GM23248 (cell line): ENCODE measurements around the gene TRPC4AP. TPM values are rescaled to one million over a fixed set of nuclear protein-coding genes. Genes with fewer than 3 reads are reported as not detected.

Experiments used
- DNase-seq: peaks from one replicate; pipeline ENCODE4 v3.0.0-alpha.2; 2015
- H2AFZ ChIP-seq: fragments of 200-600 bp; sonication (generic); 2 replicates; pipeline ENCODE4 v1.6.1; 2016; ENCODE audit warnings: antibody characterized with exemption
- H3F3A ChIP-seq: fragments of 200-600 bp; sonication (generic); 2 replicates; pipeline ENCODE4 v1.6.1; 2016; ENCODE audit warnings: mild to moderate bottlenecking, antibody characterized with exemption, mixed run types; ENCODE audit not compliant: insufficient read depth
- H3K27ac ChIP-seq: fragments of 200-600 bp; sonication (generic); 2 replicates; pipeline ENCODE4 v1.5.1; 2016; ENCODE audit warnings: mild to moderate bottlenecking
- H3K27me3 ChIP-seq: fragments of 200-600 bp; sonication (generic); replicated peaks from 2 replicates; pipeline ENCODE4 v1.6.1; 2016; ENCODE audit warnings: mild to moderate bottlenecking; ENCODE audit not compliant: insufficient read depth
- H3K36me3 ChIP-seq: fragments of 200-600 bp; sonication (generic); 2 replicates; pipeline ENCODE4 v1.6.1; 2016; ENCODE audit warnings: low read depth, mild to moderate bottlenecking
- H3K4me1 ChIP-seq: fragments of 200-600 bp; sonication (generic); 2 replicates; pipeline ENCODE4 v1.6.1; 2016; ENCODE audit warnings: mild to moderate bottlenecking; ENCODE audit not compliant: insufficient read depth
- H3K4me2 ChIP-seq: fragments of 200-600 bp; sonication (generic); one replicate; pipeline ENCODE4 v1.6.1; 2016; ENCODE audit warnings: mild to moderate bottlenecking; ENCODE audit not compliant: unreplicated experiment
- H3K4me3 ChIP-seq: fragments of 200-600 bp; sonication (generic); 2 replicates; pipeline ENCODE4 v1.5.1; 2016; ENCODE audit warnings: mild to moderate bottlenecking
- H3K79me2 ChIP-seq: fragments of 200-600 bp; sonication (generic); 2 replicates; pipeline ENCODE4 v1.6.1; 2016; ENCODE audit warnings: mild to moderate bottlenecking; ENCODE audit not compliant: insufficient read depth
- H3K9ac ChIP-seq: fragments of 200-600 bp; sonication (generic); 2 replicates; pipeline ENCODE4 v1.6.1; 2016; ENCODE audit warnings: mild to moderate bottlenecking
- H3K9me2 ChIP-seq: fragments of 200-600 bp; sonication (generic); 2 replicates; pipeline ENCODE4 v1.6.1; 2016; ENCODE audit warnings: mixed run types, mild to moderate bottlenecking, moderate library complexity; ENCODE audit not compliant: insufficient read depth
- H3K9me3 ChIP-seq: fragments of 200-600 bp; sonication (generic); one replicate; pipeline ENCODE4 v1.6.1; 2017; ENCODE audit warnings: low read depth
- H4K20me1 ChIP-seq: fragments of 200-600 bp; sonication (generic); 2 replicates; pipeline ENCODE4 v1.6.0; 2016; ENCODE audit not compliant: insufficient read depth
- EZH2 ChIP-seq: fragments of 200-600 bp; sonication (generic); IDR thresholded peaks from 2 replicates; pipeline ENCODE4 v1.6.1; 2018; ENCODE audit warnings: antibody characterized with exemption, mild to moderate bottlenecking; ENCODE audit not compliant: insufficient read depth, poor library complexity, severe bottlenecking
- EZH2phosphoT487 ChIP-seq: fragments of 200-600 bp; sonication (generic); IDR thresholded peaks from 2 replicates; pipeline ENCODE4 v1.6.1; 2018; ENCODE audit warnings: antibody characterized with exemption, moderate library complexity, mild to moderate bottlenecking, low read depth; ENCODE audit not compliant: insufficient read depth
- WGBS, 2 experiments: methylation state at CpG; one replicate each; pipeline ENCODE4 v1.1.6; 2015 to 2017; ENCODE audit warnings: low lambda C conversion rate in 2 of 2, low coverage in 1 of 2; ENCODE audit errors: missing lambda C conversion rate in 2 of 2; 5-methylcytosine and 5-hydroxymethylcytosine counted together
- in situ Hi-C: fragments of 300-500 bp; cut with MboI; formaldehyde crosslinking; loops from 2 replicates; pipeline ENCODE4 v1.15.0; 2020
- polyA plus RNA-seq: library from polyadenylated mRNA; unstranded; fragments of >200 nt; fragmentation: Nextera tagmentation; extraction: Ambion mirVana; gene quantifications from 2 replicates; pipeline ENCODE4 v1.2.1, GENCODE V29; 2016
- total RNA-seq: library from RNA; depleted of rRNA; stranded (reverse); fragments of >200 nt; shearing (Covaris generic); gene quantifications from 2 replicates; pipeline ENCODE4 v1.2.3, GENCODE V29; 2014

The TRPC4AP gene
- total and polyA plus RNA-seq, 2 experiments from 2014 or later = 63.4 to 92.7 TPM

DNA sequence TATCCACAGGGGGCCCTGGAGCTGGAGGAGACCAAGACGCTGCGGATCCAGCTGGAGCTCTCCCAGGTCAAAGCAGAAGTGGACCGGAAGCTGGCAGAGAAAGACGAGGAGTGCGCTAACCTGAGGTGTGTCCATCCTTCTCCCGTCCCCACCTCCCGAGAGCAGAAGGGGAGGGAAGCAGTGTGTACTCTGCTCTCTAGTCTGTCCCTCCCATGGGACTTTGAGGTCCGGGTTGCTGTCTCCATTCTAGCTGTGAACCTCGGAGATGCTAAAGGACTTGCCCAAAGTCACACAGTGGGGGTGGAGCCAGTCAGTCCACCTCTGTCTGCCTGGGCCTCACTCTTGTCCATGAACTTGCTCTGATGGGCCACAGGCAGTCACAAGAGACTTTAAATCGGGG lies 92.8 kb downstream of the TRPC4AP start:
- Histone ChIP-seq H3K9me3 (no peaks in the 10 kb centered on the region), H3F3A (no peaks in the 10 kb centered on the region), H3K4me3 (no peak overlapping the region), H3K9ac (no peak overlapping the region), H4K20me1 (no peaks in the 10 kb centered on the region), H3K27me3 (no peaks in the 10 kb centered on the region), H3K4me1 (no peaks in the 10 kb centered on the region), H3K4me2 (no peak overlapping the region), H3K79me2 (no peaks in the 10 kb centered on the region), H3K9me2 (no peaks in the 10 kb centered on the region), H2AFZ (no peak overlapping the region), H3K27ac (no peak overlapping the region), H3K36me3 (no peaks in the 10 kb centered on the region; the same call in 1 of the 2 replicates)
- in situ Hi-C loops = no loop called here
- WGBS, 2 experiments = 90 to 91% methylated on average over 10 of the region's 10 CpGs
- no peak for TF ChIP-seq EZH2phosphoT487
- no peak for TF ChIP-seq EZH2
- DNase-seq = no peak

DNA sequence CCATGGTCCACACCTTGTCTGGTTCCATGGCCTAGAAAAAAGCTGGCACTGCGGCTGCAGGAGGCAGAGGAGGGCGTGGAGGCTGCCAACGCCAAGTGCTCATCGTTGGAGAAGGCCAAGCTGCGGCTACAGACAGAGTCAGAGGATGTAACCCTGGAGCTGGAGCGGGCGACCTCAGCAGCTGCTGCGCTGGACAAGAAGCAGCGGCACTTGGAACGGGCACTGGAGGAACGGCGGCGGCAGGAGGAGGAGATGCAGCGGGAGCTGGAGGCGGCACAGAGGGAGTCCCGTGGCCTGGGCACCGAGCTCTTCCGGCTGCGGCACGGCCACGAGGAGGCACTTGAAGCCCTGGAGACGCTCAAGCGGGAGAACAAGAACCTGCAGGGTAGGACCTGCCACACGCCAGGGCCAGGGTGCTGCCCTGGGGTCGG lies 93.6 kb downstream of the TRPC4AP start:
- Histone ChIP-seq H4K20me1 (no peaks in the 10 kb centered on the region), H3K27ac (no peak overlapping the region), H3K79me2 (no peaks in the 10 kb centered on the region), H3K36me3 (no peaks in the 10 kb centered on the region; the same call in 1 of the 2 replicates), H3K9me3 (no peaks in the 10 kb centered on the region), H3K4me3 (no peak overlapping the region), H3F3A (no peaks in the 10 kb centered on the region), H3K9me2 (no peaks in the 10 kb centered on the region), H3K27me3 (no peaks in the 10 kb centered on the region), H2AFZ (no peak overlapping the region), H3K4me1 (no peaks in the 10 kb centered on the region), H3K9ac (no peak overlapping the region), H3K4me2 (no peak overlapping the region)
- TF ChIP-seq EZH2phosphoT487 (no peak), EZH2 (no peak)
- in situ Hi-C loops = no loop called here
- 89 to 92% methylated on average over 24 to 25 of the region's 25 CpGs for WGBS, 2 experiments
- no peak for DNase-seq

DNA sequence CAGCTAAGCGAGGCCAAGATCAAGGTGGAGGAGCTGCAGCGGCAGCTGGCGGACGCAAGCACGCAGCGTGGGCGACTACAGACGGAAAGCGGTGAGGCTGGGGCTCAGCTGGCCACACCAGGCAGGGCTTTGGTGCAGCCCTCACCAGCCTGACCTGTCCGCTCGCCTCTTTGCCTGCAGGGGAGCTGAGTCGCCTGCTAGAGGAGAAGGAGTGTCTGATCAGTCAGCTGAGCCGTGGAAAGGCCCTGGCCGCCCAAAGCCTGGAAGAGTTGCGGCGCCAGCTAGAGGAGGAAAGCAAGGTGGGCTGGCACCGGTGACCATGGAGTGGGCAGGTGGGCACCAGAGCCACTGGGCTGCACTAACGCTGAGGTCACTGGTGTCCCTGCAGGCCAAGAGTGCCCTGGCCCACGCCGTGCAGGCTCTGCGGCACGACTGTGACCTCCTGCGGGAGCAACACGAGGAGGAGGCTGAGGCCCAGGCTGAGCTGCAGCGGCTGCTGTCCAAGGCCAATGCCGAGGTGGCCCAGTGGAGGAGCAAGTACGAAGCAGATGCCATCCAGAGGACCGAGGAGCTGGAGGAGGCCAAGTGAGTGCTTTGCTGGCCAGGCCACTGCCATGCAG lies 94.2 kb downstream of the TRPC4AP start:
- Histone ChIP-seq H3K4me1 (no peaks in the 10 kb centered on the region), H3K79me2 (no peaks in the 10 kb centered on the region), H4K20me1 (no peaks in the 10 kb centered on the region), H3K36me3 (no peaks in the 10 kb centered on the region; the same call in 1 of the 2 replicates), H3K4me3 (no peak overlapping the region), H3K9me3 (no peaks in the 10 kb centered on the region), H3F3A (no peaks in the 10 kb centered on the region), H3K27me3 (no peaks in the 10 kb centered on the region), H3K27ac (no peak overlapping the region), H3K9me2 (no peaks in the 10 kb centered on the region), H2AFZ (no peak overlapping the region), H3K9ac (no peak overlapping the region), H3K4me2 (no peak overlapping the region)
- no peak for DNase-seq
- WGBS, 2 experiments = 89 to 91% methylated on average over 27 to 28 of the region's 28 CpGs
- TF ChIP-seq EZH2phosphoT487 (no peak), EZH2 (no peak)
- in situ Hi-C loops = no loop called here

DNA sequence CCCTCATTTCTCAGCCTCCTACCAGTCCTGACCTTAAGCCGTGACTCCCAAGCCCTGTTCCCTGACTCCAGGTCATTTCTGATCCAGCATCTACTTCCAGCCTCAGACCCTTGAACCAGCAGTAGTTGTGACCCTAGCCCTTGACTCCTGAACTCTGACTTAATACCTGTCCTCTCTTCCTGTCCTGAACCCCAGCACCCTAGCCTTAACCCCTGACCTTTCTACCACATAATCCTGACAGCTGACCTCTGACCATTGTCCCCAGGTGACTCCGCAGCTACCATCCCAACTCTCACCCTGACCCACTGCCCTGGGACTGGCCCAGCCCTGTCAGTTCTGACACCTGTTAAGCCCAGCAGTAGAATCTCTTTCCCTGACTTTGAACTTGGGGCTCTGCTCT lies 94.8 kb downstream of the TRPC4AP start:
- no peak overlapping the region for H3K4me2 ChIP-seq
- TF ChIP-seq EZH2phosphoT487 (no peak), EZH2 (no peak)
- H3K9me2 ChIP-seq = no peaks in the 10 kb centered on the region
- DNase-seq = no peak
- no peak overlapping the region for H3K27ac ChIP-seq
- H3K4me3 ChIP-seq = no peak overlapping the region
- WGBS, 2 experiments = 96 to 97% methylated on average over 2 of the region's 2 CpGs
- no peaks in the 10 kb centered on the region; the same call in 1 of the 2 replicates for H3K36me3 ChIP-seq
- H3K4me1 ChIP-seq = no peaks in the 10 kb centered on the region
- in situ Hi-C loops = no loop called here
- H4K20me1 ChIP-seq = no peaks in the 10 kb centered on the region
- H3K79me2 ChIP-seq = no peaks in the 10 kb centered on the region
- no peak overlapping the region for H2AFZ ChIP-seq
- no peak overlapping the region for H3K9ac ChIP-seq
- H3K27me3 ChIP-seq = no peaks in the 10 kb centered on the region
- no peaks in the 10 kb centered on the region for H3F3A ChIP-seq
- H3K9me3 ChIP-seq = no peaks in the 10 kb centered on the region

DNA sequence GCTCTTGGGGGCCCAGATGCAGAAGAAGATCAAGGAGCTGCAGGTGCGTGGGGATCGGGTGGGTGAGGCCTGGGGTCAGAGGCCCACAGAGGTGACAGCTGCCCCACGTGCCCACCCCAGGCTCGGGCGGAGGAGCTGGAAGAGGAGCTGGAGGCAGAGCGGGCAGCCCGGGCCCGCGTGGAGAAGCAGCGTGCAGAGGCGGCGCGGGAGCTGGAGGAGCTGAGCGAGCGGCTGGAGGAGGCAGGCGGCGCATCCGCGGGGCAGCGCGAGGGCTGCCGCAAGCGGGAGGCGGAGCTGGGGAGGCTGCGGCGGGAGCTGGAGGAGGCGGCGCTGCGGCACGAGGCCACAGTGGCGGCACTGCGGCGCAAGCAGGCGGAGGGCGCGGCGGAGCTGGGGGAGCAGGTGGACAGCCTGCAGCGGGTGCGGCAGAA lies 95.5 kb downstream of the TRPC4AP start:
- WGBS, 2 experiments = 46 to 58% methylated on average over 20 to 39 of the region's 39 CpGs
- Histone ChIP-seq H3K9ac (no peak overlapping the region), H3K9me3 (no peaks in the 10 kb centered on the region), H2AFZ (no peak overlapping the region), H3K4me2 (no peak overlapping the region), H3K79me2 (no peaks in the 10 kb centered on the region), H3K9me2 (no peaks in the 10 kb centered on the region), H3K27me3 (no peaks in the 10 kb centered on the region), H3K4me1 (no peaks in the 10 kb centered on the region), H4K20me1 (no peaks in the 10 kb centered on the region), H3F3A (no peaks in the 10 kb centered on the region), H3K4me3 (no peak overlapping the region), H3K36me3 (no peaks in the 10 kb centered on the region; the same call in 1 of the 2 replicates), H3K27ac (no peak overlapping the region)
- TF ChIP-seq EZH2 = no peak
- no peak for TF ChIP-seq EZH2phosphoT487
- no peak for DNase-seq
- in situ Hi-C loops = no loop called here
